Astrocyte (in vitro differentiated cells and primary cell): ENCODE results near the gene TIMM10B.

Experiments
- EZH2 ChIP-seq: IDR thresholded peaks from 2 replicates; pipeline ENCODE4 v1.6.1; 2012; ENCODE audit warnings: mild to moderate bottlenecking, low read length, inconsistent platforms; ENCODE audit not compliant: insufficient read depth
- TF ChIP-seq, protein P1 (sequence below): IDR thresholded peaks from 2 replicates; pipeline ENCODE4 v1.5.1; 2011; ENCODE audit warnings: low read depth, mild to moderate bottlenecking, inconsistent platforms, low read length, moderate library complexity; ENCODE audit not compliant: insufficient read depth

GRCh38 chr11:6486938-6487337 lies 5.6 kb downstream of the TIMM10B start:
- TF ChIP-seq, protein P1, sequence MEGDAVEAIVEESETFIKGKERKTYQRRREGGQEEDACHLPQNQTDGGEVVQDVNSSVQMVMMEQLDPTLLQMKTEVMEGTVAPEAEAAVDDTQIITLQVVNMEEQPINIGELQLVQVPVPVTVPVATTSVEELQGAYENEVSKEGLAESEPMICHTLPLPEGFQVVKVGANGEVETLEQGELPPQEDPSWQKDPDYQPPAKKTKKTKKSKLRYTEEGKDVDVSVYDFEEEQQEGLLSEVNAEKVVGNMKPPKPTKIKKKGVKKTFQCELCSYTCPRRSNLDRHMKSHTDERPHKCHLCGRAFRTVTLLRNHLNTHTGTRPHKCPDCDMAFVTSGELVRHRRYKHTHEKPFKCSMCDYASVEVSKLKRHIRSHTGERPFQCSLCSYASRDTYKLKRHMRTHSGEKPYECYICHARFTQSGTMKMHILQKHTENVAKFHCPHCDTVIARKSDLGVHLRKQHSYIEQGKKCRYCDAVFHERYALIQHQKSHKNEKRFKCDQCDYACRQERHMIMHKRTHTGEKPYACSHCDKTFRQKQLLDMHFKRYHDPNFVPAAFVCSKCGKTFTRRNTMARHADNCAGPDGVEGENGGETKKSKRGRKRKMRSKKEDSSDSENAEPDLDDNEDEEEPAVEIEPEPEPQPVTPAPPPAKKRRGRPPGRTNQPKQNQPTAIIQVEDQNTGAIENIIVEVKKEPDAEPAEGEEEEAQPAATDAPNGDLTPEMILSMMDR, result no peak
- no peak for TF ChIP-seq EZH2
